Panc1 (cell line): Measurements from ENCODE around the gene TENM3. TPM values are rescaled to one million over a fixed set of nuclear protein-coding genes. Genes with fewer than 3 reads are reported as not detected.

Experiments
- ATAC-seq: fragments of 200-7000 bp; cut with Tn5 transposase; 2 replicates; pipeline ENCODE4 v1.9.1; 2020; ENCODE audit warnings: mild to moderate bottlenecking, moderate library complexity
- BruUV-seq: library from RNA; stranded (reverse); fragments of 400-500 nt; replicated peaks from 2 replicates; lab custom pipeline; 2021; lab: Mats Ljungman, UMichigan
- CTCF ChIA-PET: fragments of 300-600 bp; sonication (Branson Sonifier 250); formaldehyde crosslinking; loops from one replicate; lab custom pipeline; 2022; ENCODE audit warnings: antibody characterized with exemption; lab: Charles Lee
- POLR2A ChIA-PET: fragments of 300-600 bp; sonication (Branson Sonifier 250); formaldehyde crosslinking; loops from one replicate; lab custom pipeline; 2022; ENCODE audit warnings: antibody characterized with exemption; lab: Charles Lee
- DNase-seq: peaks from one replicate; pipeline ENCODE4 v3.0.0-alpha.2; 2010; ENCODE audit warnings: low read depth, low spot score
- H3K27ac ChIP-seq: 2 replicates; pipeline ENCODE4 v1.5.1; 2011; ENCODE audit warnings: mild to moderate bottlenecking, low read length, inconsistent platforms
- H3K27me3 ChIP-seq: fragments of 200-500 bp; sonication (Bioruptor generic); 2 replicates; pipeline ENCODE4 v1.6.0; 2014; ENCODE audit warnings: low read length, inconsistent platforms; ENCODE audit not compliant: control insufficient read depth, insufficient read depth
- H3K36me3 ChIP-seq: fragments of 200-500 bp; sonication (Bioruptor generic); 2 replicates; pipeline ENCODE4 v1.5.1; 2014; ENCODE audit warnings: inconsistent platforms, mild to moderate bottlenecking, low read length, moderate library complexity; ENCODE audit not compliant: control insufficient read depth, insufficient read depth
- H3K4me1 ChIP-seq: 2 replicates; pipeline ENCODE4 v1.5.1; 2011; ENCODE audit warnings: inconsistent platforms, mild to moderate bottlenecking, low read length, moderate library complexity; ENCODE audit not compliant: control insufficient read depth, insufficient read depth
- H3K4me3 ChIP-seq, 2 experiments: 2 replicates each; pipeline ENCODE4 v1.5.1; 2011 to 2012; ENCODE audit warnings: low read depth in 2 of 2, low read length in 2 of 2, mild to moderate bottlenecking in 2 of 2, inconsistent platforms in 1 of 2, moderate library complexity in 1 of 2
- H3K9me3 ChIP-seq: fragments of 200-500 bp; sonication (Bioruptor generic); 2 replicates; pipeline ENCODE4 v1.5.1; 2014; ENCODE audit warnings: low read depth, mild to moderate bottlenecking, inconsistent platforms, low read length, moderate library complexity; ENCODE audit not compliant: control insufficient read depth, insufficient read depth
- POLR2AphosphoS5 ChIP-seq: IDR thresholded peaks from 2 replicates; pipeline ENCODE4 v1.6.1; 2012; ENCODE audit warnings: mild to moderate bottlenecking, low read depth, low read length, moderate library complexity
- SIN3A ChIP-seq: IDR thresholded peaks from 2 replicates; pipeline ENCODE4 v1.6.1; 2012; ENCODE audit warnings: low read depth, mild to moderate bottlenecking, low read length, moderate library complexity, borderline replicate concordance; ENCODE audit not compliant: insufficient read depth
- TCF7L2 ChIP-seq: IDR thresholded peaks from 2 replicates; pipeline ENCODE4 v1.6.1; 2011; ENCODE audit warnings: mild to moderate bottlenecking, low read depth, low read length, inconsistent platforms
- in situ Hi-C: cut with HindIII; loops from 2 replicates; pipeline ENCODE4 v1.10.0; 2016; ENCODE audit warnings: low sequenced_read_pairs, low pct_unique_long_range_greater_than_20kb
- intact Hi-C: fragments of 100-400 bp; cut with micrococcal nuclease; formaldehyde crosslinking; loops from one replicate; pipeline ENCODE4 v1.10.0; 2022; ENCODE audit not compliant: unreplicated experiment
- total RNA-seq: library from RNA; stranded (reverse); gene quantifications from one replicate; pipeline ENCODE4 v1.2.1, GENCODE V29; 2021; ENCODE audit not compliant: unreplicated experiment
- TF ChIP-seq, protein P1 (sequence below), 2 experiments: IDR thresholded peaks; 2 replicates each; pipeline ENCODE4 v1.6.1; 2011 to 2012; ENCODE audit warnings: low read depth in 2 of 2, control low read depth in 1 of 2, low read length in 1 of 2, mild to moderate bottlenecking in 1 of 2, moderate library complexity in 1 of 2; ENCODE audit not compliant: insufficient read depth in 1 of 2
- TF ChIP-seq, protein P2 (sequence below): fragments of 450-650 bp; IDR thresholded peaks from 2 replicates; pipeline ENCODE4 v1.5.1; 2017; ENCODE audit warnings: mild to moderate bottlenecking

TENM3 gene
- total RNA-seq, 1 experiment from 2014 or later, result 0.95 TPM

DNA sequence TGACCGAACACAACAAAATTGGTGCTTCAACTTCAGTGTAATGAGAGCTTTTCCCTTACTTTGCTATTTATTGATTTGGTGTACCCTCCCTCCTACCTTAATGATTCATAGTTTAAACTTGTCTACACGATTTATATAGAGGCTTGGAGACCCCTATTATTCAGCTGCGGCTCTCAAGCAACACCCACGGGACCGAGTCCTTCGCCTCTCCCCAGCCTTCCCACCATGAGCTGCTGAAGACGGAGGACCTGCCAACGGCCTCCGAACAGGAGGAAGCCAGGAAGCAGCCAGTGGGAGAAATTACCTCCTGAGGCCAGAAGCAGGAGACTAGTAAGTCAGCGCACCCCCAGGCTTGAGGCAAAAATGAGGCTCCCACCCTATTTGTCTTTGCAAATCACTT is 595.3 kb downstream of the TENM3 start:
- H3K27ac ChIP-seq, result no peak overlapping the region
- no peak for TF ChIP-seq SIN3A
- TF ChIP-seq, protein P1, sequence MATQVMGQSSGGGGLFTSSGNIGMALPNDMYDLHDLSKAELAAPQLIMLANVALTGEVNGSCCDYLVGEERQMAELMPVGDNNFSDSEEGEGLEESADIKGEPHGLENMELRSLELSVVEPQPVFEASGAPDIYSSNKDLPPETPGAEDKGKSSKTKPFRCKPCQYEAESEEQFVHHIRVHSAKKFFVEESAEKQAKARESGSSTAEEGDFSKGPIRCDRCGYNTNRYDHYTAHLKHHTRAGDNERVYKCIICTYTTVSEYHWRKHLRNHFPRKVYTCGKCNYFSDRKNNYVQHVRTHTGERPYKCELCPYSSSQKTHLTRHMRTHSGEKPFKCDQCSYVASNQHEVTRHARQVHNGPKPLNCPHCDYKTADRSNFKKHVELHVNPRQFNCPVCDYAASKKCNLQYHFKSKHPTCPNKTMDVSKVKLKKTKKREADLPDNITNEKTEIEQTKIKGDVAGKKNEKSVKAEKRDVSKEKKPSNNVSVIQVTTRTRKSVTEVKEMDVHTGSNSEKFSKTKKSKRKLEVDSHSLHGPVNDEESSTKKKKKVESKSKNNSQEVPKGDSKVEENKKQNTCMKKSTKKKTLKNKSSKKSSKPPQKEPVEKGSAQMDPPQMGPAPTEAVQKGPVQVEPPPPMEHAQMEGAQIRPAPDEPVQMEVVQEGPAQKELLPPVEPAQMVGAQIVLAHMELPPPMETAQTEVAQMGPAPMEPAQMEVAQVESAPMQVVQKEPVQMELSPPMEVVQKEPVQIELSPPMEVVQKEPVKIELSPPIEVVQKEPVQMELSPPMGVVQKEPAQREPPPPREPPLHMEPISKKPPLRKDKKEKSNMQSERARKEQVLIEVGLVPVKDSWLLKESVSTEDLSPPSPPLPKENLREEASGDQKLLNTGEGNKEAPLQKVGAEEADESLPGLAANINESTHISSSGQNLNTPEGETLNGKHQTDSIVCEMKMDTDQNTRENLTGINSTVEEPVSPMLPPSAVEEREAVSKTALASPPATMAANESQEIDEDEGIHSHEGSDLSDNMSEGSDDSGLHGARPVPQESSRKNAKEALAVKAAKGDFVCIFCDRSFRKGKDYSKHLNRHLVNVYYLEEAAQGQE (IDR thresholded peaks at IDR 0.05; ENCODE audit: insufficient read depth in 1 of 2, low read depth in 2 of 2, low read length in 1 of 2), result no peak
- TF ChIP-seq, protein P2, sequence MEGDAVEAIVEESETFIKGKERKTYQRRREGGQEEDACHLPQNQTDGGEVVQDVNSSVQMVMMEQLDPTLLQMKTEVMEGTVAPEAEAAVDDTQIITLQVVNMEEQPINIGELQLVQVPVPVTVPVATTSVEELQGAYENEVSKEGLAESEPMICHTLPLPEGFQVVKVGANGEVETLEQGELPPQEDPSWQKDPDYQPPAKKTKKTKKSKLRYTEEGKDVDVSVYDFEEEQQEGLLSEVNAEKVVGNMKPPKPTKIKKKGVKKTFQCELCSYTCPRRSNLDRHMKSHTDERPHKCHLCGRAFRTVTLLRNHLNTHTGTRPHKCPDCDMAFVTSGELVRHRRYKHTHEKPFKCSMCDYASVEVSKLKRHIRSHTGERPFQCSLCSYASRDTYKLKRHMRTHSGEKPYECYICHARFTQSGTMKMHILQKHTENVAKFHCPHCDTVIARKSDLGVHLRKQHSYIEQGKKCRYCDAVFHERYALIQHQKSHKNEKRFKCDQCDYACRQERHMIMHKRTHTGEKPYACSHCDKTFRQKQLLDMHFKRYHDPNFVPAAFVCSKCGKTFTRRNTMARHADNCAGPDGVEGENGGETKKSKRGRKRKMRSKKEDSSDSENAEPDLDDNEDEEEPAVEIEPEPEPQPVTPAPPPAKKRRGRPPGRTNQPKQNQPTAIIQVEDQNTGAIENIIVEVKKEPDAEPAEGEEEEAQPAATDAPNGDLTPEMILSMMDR, result no peak
- no peak for TF ChIP-seq POLR2AphosphoS5
- no peak for TF ChIP-seq TCF7L2
- no peak overlapping the region for H3K4me3 ChIP-seq
- in situ Hi-C loops, result no loop called here
- no peak for DNase-seq
- H3K9me3 ChIP-seq, result no peaks in the 10 kb centered on the region
- no peaks in the 10 kb centered on the region for H3K4me1 ChIP-seq
- BruUV-seq, result no TSS peak
- no peak for ATAC-seq
- intact Hi-C loops, result no loop called here
- H3K36me3 ChIP-seq, result no peaks in the 10 kb centered on the region
- POLR2A ChIA-PET, result no interaction called here
- CTCF ChIA-PET, result no interaction called here
- H3K27me3 ChIP-seq, result no peaks in the 10 kb centered on the region

DNA sequence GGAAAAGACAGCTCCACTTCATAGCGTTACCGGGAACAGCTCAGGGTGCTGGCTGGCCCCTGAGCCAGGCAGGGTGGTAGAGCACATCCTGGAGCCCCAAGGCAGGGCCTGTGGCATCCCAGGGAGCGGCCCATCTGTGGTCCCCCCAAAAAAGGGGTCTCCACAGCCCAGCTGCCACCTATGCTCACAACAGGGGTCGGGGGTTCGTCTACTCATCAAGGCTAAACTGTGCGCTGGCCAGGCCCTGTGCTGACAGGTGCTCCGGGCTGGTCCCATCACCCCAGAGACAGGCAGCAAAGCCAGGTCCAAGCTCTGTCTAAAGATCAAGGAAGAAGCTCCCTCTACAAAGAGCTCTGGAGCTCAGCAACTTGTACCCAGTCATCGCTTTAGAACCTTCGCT is 596.1 kb downstream of the TENM3 start:
- ATAC-seq, result no peak
- no TSS peak for BruUV-seq
- Histone ChIP-seq H3K4me3 (no peak overlapping the region), H3K27me3 (no peaks in the 10 kb centered on the region), H3K36me3 (no peaks in the 10 kb centered on the region), H3K27ac (no peak overlapping the region), H3K4me1 (no peaks in the 10 kb centered on the region), H3K9me3 (no peaks in the 10 kb centered on the region)
- intact Hi-C loops, result no loop called here
- in situ Hi-C loops, result no loop called here
- ChIA-PET POLR2A (no interaction called here), CTCF (no interaction called here)
- TF ChIP-seq, protein P2, result no peak
- TF ChIP-seq SIN3A (no peak), POLR2AphosphoS5 (no peak), TCF7L2 (no peak)
- TF ChIP-seq, protein P1 (IDR thresholded peaks at IDR 0.05; ENCODE audit: insufficient read depth in 1 of 2, low read depth in 2 of 2, low read length in 1 of 2), result no peak
- no peak for DNase-seq
